GM19372 (cell line): ENCODE measurements around the gene ENTREP3.

Experiments used
- ATAC-seq: cut with Tn5 transposase; IDR thresholded peaks from one replicate; pipeline ENCODE4 v1.9.1; 2021; ENCODE audit warnings: mild to moderate bottlenecking, low read depth, moderate library complexity; ENCODE audit not compliant: unreplicated experiment

The ENTREP3 gene

DNA sequence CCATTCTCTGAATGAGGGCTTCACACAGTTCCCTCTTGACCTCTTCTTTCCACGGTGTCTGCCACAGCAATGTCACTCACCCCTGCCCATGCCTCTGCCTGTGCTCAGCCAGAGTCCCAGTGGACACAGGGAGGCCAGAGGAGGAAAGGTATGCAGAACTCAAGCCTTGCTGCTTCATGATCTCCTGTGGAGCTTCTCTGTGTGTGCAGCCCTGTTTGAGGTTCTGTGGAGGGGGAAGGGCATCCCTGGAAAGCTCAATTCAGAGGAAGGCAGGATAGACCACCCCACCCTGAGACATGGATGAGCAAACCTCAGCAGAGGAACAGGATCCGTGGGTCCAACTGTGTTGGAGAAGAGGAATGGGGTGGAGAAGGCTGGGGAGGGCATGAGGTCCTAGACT is 24.0 kb upstream of the ENTREP3 start:
- ATAC-seq, result no peak

- ATAC-seq, result no peak
Observed at GRCh38 chr1:155278689-155279160, 23.4 kb upstream of the ENTREP3 start.

DNA sequence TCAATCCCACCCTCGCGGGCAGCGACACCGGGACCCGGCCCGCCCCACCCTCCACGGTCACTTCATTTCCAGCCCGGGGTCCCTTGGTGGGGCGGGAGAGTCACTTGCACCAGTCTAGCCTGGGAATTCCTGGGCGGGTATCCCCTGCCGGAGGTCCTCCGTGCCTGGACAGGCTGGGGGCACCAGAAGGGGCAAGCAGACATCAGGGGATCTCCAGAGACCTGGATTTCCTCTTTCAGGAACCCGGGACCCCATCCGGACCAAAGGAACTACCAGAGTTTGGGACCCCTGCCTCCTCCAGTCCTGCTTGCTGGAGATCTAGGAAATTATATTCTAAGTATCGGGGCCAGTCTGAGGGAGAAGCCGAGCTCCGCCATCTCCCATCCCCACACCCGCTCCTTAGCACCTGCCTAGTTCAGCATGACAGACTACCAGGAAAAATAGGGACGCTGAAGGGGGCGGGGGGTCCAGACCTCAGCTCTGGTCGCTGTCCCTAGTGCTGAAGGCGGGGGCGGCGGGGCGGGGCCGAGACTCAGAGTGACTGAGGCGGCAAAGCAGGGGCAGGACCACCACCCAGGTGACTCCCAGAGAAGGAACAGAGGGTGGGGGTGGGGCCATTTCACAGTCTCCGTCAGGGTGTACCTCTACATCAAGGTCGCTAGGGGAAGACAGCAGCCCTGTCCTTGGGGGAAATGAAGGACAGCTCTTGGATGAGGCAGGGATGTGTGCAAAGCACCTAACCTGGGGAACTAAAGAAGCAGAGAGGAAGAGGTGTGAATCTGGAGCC is 22.8 kb upstream of the ENTREP3 start:
- no peak for ATAC-seq

DNA sequence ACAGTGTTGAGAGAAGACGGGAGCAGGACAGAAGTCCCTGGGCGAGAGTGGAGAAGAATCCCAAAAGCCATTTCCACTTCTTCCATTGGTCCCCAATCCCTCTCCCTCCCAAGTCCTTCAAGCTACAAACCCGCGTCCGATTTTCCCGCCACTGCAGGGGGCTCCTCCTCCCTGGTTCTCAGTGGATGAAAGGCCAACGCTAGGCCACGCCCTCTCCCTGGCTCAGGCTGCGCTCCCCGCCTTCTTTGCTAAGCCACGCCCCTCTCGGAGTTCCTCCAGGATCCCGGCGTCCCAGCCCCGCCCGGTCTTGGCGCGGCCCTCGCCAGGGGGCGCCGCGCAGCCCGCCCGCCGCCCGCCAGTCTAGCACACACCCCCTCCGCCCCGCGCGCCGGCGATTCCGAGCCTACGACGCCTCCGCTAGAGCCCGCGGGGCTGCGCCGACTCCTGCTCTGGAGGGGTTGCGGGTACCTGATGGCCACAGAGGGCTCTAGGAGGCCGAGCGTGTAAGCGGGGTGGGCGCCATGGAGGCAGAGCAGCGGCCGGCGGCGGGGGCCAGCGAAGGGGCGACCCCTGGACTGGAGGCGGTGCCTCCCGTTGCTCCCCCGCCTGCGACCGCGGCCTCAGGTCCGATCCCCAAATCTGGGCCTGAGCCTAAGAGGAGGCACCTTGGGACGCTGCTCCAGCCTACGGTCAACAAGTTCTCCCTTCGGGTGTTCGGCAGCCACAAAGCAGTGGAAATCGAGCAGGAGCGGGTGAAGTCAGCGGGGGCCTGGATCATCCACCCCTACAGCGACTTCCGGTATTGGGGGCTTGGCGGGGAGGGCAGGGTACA is 22.0 kb upstream of the ENTREP3 start, which contains the start of gene HCN3:
TSS of gene HCN3 (plus strand) at position 394 of the 832 bp plus-strand sequence. CDS start at position 522, 128 bp downstream.
- ATAC-seq, result peak; percentile 66

DNA sequence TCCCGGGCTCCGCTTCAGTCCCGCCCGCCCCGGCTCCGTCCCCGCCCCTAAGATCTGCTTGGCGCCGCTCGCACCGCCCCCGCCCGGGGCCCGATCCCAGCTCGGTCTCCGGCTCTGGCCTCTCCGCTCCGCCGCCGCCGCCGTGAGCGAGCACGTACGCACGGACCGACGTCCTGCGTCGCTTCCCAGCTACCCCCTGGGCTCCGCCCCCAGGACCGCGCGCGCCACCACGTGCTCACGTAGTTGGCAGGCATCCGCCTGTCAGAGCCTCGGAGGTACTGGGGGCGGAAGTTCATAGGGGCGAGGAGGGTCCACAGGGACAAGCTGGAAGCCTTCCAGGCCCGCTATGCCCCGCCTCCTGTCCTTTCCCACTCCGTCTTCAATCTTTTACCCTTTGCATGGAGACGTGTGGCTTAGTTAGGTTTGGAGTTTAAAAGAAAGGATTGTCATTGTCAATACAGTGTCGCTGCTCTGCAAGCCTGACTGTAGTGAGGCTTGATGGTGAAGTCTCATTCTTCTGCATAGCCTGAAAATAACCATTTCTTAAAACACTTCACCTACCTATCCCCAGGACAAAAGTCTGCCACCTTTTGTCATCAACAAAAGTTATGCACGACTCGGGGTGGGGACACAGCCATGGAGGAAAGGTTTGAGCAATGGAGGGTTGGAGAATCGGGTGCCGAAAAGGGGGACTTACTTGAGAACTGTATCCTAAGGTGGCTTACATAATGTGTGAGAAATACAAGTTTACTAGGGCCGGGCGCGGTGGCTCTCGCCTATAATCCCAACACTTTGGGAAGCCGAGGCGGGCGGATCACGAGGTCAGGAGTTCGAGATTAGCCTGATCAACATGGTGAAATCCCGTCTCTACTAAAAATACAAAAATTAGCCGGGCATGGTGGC is 18.3 kb upstream of the ENTREP3 start, which contains the start of gene CLK2:
TSS of gene CLK2 (minus strand) at position 162 of the 903 bp plus-strand sequence. CDS start 2,527 bp downstream, outside the sequence.
- ATAC-seq, result peak; percentile 70

DNA sequence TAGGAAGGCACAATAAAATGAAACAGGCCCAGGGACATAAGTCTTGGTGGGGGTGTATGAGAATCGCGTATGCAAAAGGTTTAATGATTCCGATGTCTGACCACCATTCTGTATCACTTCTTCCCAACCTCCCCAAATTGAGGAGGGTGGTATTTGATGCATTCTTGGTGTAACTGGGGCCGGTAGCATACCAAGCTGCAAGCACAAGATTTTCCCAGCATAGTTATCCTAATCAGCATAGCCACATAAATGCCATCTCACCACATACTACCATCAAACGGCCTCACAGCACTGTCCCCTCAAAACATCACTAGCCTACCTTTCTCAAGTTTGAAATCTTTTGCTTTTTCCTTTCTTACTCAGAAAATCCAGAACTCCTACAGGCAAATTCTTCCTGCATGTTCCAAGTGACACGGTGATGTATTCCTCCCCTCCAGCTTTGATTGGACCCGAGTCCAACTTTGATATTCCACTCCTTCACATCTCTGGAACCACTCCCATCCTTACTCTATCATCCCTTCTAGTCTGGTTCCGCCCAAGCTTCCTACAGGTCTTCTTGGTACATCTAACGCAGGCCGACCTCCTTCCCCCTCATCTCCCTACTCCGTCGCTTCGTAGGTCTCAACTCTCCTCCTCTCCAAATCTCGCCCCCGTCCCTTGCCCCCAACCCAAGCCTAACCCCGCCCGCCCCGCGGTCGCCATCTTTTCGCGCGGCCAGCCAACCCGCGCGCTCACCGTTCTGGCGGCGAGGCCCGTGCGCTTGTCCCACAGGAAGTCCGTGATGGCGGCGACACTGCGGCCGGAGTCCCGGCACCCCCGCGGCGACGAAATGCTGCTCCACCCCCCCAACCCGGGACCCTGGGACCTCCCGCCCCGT is 17.4 kb upstream of the ENTREP3 start:
- peak; percentile 19 for ATAC-seq

- no peak for ATAC-seq
Observed at GRCh38 chr1:155269381-155269780, 14.1 kb upstream of the ENTREP3 start.

GRCh38 chr1:155268630-155269029 is 13.3 kb upstream of the ENTREP3 start:
- ATAC-seq, result no peak

GRCh38 chr1:155267373-155267772 is 12.1 kb upstream of the ENTREP3 start:
- no peak for ATAC-seq

DNA sequence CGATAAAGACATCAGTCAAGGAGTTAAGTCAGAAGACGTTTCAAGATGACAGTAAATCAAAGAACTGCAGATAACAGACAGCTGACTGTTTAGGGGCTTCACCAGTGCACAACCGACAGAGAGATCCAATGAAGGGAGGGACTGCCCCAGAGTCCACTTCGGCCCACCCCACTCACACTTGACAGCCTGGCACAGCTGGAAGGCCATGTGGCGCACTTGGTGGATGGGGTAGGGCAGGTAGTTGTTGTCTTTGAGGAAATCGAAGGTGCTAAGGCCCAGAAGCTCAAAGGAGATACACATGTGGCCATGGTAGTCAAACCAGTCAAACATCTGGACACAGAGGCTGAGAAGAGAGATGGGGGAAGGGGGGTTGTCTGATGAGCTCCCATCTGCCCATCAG is 11.3 kb upstream of the ENTREP3 start:
- ATAC-seq, result no peak

- ATAC-seq, result no peak
Observed at GRCh38 chr1:155263067-155263466, 7.8 kb upstream of the ENTREP3 start.

DNA sequence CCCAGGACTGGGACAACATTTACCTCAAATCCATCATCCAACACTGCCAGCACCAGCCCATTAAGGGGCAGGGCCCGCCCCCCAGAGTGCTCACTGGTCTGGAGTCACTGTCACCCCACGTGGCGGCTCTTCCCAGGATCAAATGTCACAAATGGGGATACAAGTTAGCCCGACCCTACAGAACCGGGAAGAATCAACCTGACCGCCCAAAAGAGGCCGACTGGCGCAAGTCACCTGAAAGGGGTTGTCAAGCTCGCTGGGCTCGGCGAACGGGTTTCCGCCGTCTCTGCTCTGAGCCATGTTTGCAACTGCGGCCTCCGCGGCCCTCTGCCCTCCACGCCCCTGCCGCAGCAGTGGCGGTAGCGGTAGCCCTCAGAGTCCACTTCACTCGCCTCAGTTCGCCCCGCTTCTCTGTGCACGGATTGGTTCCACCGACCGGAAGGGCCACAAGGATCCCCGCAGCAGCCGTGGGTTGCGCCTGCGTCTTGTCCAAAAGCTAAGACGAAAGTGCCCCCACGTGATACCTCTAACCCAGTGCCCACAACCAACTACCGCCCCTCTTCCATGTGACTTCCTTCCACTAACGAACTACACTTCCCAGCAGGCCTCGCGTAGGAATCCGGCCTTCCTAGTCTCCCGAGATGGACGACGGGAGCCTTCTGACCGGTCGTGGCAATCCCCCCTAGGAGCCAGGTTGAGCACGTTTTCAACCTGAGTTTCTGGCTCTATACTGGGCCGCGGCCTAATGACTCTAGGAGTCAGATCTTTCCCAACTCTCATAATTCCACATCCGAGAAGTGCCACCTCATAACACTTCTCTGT is 6.8 kb upstream of the ENTREP3 start, which contains the start of gene SCAMP3:
TSS of gene SCAMP3 (minus strand) at position 509 of the 822 bp plus-strand sequence. CDS start at position 300, 209 bp downstream.
- ATAC-seq, result peak; percentile 94

GRCh38 chr1:155261493-155261851 is 6.2 kb upstream of the ENTREP3 start:
- no peak for ATAC-seq

- no peak for ATAC-seq
Observed at GRCh38 chr1:155260276-155260675, 5.0 kb upstream of the ENTREP3 start.

DNA sequence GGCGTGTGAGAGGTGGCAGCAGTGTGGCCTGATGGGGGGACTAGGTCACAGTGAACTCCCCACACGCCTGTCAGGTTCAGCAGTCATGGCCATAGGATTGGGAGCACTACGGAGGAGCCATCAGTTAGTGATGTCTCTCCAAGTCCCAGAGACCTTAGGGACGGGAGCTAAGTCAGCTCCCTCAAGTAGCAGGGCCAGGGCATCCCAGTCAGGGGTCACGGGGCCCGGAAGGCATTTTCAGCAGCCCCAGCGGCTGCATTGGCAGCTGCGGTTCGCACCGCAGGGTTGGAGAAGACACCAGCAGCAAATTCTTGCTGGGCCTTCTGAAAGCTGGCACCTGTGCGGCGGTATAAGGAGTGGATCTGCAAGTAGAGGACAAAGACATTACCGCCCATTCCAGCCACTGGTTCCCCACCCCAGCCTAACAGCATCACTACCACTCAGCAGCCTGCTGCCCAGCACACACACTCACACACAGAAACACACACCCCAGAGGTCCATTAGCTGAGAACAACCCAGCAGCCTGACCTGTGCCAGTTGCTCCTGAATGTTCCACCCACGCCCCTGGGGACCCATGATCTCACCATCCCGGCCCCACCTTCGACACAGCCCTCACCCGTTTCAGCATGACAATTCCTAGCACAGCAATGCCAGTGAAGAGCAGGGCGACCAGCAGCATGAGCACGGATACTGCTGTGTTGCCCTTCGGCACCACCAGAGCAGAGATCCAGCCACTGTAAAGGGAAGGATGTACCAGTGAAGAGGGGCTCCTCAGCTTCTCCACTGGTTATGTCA is 972 bp upstream of the ENTREP3 start:
- no peak for ATAC-seq

DNA sequence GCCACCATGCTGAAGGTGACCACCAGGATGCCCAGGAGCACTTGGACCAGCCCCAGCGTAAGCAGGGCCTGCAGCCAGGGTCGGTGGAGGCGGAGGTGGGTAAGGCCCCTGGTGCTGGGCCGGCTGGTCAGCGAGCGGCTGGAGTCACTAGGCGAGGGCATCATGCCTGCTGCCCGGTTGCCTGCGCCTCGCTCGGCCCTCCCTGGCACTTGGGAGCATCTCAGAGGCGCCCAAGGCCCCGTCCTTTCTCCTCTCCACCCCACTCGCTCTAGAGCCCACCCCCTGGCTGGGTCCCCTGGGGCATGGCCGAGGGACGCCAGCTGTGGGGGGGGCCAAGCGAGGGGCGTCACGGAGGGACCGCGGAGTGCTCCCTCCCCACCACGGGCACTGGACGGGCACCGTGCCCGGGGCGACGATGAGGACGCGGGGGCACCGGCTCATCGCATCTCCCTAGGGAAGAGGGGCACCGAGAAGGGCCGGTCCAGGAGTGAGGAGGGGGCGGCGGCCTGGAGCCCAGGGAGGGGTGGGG is 505 bp downstream of the ENTREP3 start:
- no peak for ATAC-seq

DNA sequence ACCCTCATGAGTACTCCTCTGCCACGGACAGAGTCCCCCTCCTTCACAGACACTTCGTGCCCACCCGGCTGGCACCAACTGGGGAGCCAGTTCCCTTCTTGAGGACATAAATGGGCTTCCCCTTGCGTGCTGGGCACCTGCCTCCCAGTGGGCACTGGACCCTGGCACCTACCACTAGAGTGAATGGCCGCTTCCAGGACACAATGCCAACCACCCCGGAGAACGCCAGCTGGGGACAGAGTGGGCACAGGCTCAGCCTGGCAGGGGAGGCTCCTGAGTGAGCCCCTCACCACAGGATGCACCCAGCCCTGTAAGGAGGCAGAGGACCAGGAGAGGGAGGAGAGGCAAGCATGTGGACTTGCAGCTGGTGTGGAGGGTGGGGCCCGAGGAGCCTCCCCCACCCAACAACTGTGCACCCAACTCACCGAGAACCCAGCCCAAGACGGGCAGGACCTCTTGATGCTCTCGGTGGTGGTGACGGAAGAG is 1.0 kb downstream of the ENTREP3 start:
- no peak for ATAC-seq
